ENCODE measurements around the gene RNF133.
"Not testable (repeated sequence)": the region's sequence is repeated elsewhere in the genome, so short reads cannot be mapped to it uniquely, and the experiment has no call there.

The RNF133 gene

GRCh38 chr7:122689346-122690109 is 9.4 kb downstream of the RNF133 start:
- DNase-seq, result peak in 1 of 2 experiments; percentile 9

- no peak for DNase-seq
These were observed 10.4 kb downstream of the RNF133 start for GRCh38 chr7:122688400-122688998.

GRCh38 chr7:122686360-122686878 is 12.5 kb downstream of the RNF133 start:
- no peak for DNase-seq

- DNase-seq, result no peak
These were observed 14.4 kb downstream of the RNF133 start for GRCh38 chr7:122684504-122684903.

- no peak for DNase-seq
These were observed 15.9 kb downstream of the RNF133 start for GRCh38 chr7:122682815-122683550.

- DNase-seq, result not testable (repeated sequence)
These were observed 17.7 kb downstream of the RNF133 start for GRCh38 chr7:122681186-122681585.

- no peak for DNase-seq
These were observed 19.1 kb downstream of the RNF133 start for GRCh38 chr7:122679813-122680212.

GRCh38 chr7:122679269-122679709 is 19.6 kb downstream of the RNF133 start:
- not testable (repeated sequence) for DNase-seq

GRCh38 chr7:122677149-122677548 is 21.8 kb downstream of the RNF133 start:
- no peak for DNase-seq

GRCh38 chr7:122676466-122676865 is 22.5 kb downstream of the RNF133 start:
- no peak for DNase-seq

GRCh38 chr7:122675621-122676020 is 23.3 kb downstream of the RNF133 start:
- DNase-seq, result no peak

- no peak for DNase-seq
These were observed 23.9 kb downstream of the RNF133 start for GRCh38 chr7:122675011-122675410.

- no peak for DNase-seq
These were observed 24.4 kb downstream of the RNF133 start for GRCh38 chr7:122674502-122674901.

- DNase-seq, result no peak
These were observed 25.0 kb downstream of the RNF133 start for GRCh38 chr7:122673951-122674350.

- DNase-seq, result no peak
These were observed 26.4 kb downstream of the RNF133 start for GRCh38 chr7:122672536-122672935.

- no peak for DNase-seq
These were observed 35.2 kb downstream of the RNF133 start for GRCh38 chr7:122663733-122664132.

- no peak for DNase-seq
These were observed 40.1 kb downstream of the RNF133 start for GRCh38 chr7:122658856-122659255.

GRCh38 chr7:122653685-122654084 is 45.2 kb downstream of the RNF133 start:
- DNase-seq, result no peak

GRCh38 chr7:122652876-122653275 is 46.0 kb downstream of the RNF133 start:
- no peak for DNase-seq

GRCh38 chr7:122651451-122651850 is 47.5 kb downstream of the RNF133 start:
- no peak for DNase-seq

All from NCI-H1930 (cell line).